ENCODE measurements around the gene GLUD2.
"Not testable (repeated sequence)": the region's sequence is repeated elsewhere in the genome, so short reads cannot be mapped to it uniquely, and the experiment has no call there.

The GLUD2 gene

DNA sequence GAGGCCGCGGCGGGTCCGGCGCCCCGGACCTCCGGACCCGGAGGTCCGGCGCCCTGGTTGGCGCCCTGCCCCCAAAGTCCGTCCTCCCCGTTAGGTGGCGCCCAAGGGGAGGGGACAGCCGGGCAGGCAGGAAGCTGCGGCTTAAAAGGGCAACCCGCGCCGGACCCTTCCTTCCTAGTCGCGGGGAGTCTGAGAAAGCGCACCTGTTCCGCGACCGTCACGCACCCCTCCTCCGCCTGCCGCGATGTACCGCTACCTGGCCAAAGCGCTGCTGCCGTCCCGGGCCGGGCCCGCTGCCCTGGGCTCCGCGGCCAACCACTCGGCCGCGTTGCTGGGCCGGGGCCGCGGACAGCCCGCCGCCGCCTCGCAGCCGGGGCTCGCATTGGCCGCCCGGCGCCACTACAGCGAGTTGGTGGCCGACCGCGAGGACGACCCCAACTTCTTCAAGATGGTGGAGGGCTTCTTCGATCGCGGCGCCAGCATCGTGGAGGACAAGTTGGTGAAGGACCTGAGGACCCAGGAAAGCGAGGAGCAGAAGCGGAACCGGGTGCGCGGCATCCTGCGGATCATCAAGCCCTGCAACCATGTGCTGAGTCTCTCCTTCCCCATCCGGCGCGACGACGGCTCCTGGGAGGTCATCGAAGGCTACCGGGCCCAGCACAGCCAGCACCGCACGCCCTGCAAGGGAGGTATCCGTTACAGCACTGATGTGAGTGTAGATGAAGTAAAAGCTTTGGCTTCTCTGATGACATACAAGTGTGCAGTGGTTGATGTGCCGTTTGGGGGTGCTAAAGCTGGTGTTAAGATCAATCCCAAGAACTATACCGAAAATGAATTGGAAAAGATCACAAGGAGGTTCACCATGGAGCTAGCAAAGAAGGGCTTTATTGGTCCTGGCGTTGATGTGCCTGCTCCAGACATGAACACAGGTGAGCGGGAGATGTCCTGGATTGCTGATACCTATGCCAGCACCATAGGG, at the start of gene GLUD2:
TSS of gene GLUD2 (plus strand) at position 170 of the 979 bp plus-strand sequence. CDS start at position 245, 75 bp downstream.
- FAIRE-seq = not testable (repeated sequence)

DNA sequence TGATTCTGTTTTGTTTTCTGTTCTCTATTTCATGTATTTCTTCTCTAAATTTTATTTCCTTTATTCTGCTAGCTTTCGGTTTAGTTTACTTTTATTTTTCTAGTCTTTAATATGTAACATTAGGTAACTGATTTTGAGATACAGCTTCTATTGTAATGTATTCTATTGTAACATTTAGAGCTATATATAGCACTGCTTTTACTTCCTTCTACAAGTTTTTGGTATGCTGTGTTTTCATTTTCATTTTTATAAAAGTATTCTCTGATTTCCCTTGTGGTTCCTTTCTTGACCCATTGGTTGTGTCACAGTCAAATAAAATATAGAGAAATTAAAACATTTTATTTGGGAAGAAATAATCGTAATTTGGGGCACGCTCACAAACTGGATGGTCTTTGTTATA, 48.0 kb upstream of the GLUD2 start:
- FAIRE-seq = no peak

DNA sequence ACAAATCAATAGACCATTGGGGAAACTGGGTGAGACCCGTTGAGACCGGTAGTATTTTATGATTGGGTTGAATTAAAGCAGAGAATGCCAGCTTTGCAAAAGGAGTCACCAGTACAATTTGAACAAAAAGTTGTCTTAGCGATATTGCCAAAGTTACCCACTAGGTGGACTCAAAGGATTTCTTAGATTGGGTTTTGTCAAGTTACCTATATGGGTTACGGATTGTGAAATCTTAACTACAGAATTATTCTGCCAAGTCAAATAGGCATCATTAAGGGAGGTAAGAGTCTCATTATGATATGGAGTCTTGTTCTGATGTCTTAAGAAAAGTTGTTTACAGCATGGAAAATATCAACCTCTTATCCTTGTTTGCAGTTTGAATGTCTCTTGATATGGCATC, 46.8 kb upstream of the GLUD2 start:
- FAIRE-seq = no peak

DNA sequence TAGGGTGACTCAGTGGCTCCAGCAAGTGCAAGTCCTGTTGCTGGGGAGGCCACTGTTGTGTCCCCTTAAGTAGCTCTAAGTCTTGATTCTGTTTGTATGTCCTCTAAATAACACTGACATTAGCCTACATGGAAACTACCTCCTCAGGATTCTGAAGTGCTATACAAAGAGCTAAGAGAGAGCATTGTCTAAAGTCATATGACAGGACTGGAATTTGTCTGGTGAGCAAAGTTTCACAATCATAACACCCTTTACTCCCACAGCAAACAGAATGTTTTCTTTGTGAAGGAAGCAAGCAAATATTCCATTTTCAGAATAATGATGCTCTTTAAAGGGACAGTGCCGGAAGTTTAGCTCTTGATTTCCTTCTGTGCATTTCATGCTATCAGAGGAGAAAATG, 38.5 kb upstream of the GLUD2 start:
- no peak for FAIRE-seq

DNA sequence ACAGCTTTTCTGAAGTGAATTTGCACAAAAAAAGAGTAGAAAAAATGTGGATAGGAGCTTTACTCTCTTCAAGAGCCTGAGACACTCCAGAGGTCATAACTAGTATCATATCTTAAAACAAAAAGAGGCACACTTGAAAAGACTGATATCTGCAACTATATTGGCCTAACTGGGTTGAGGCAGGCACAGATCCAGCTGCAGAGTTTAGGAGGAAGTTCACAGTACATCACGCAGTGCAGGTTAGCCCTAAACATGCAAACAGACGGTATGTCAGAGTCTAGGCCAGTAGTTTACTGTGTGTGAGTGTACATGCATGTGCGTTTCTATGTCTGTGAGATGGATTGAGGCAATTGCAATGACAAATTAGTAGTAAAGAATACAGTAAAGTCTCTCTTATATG, 37.6 kb upstream of the GLUD2 start:
- FAIRE-seq = no peak

DNA sequence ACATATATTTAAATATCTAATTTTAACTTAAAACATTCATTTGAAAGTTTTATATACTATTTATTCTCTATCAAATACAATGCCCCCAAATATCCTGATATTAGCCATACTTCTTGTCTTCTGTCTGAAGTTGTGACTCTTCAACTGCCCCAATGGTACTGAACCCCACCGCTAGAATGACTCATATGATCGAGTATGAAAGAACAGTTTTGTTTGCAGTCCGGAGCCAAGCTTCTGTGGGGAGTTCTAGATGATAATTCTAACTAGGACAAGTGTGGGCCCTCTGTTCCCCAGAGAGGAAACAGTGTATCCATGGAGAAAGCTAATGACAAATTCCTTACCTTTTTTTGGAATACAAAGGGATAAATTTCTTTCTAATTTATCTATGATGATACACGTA, 37.2 kb upstream of the GLUD2 start:
- no peak for FAIRE-seq

DNA sequence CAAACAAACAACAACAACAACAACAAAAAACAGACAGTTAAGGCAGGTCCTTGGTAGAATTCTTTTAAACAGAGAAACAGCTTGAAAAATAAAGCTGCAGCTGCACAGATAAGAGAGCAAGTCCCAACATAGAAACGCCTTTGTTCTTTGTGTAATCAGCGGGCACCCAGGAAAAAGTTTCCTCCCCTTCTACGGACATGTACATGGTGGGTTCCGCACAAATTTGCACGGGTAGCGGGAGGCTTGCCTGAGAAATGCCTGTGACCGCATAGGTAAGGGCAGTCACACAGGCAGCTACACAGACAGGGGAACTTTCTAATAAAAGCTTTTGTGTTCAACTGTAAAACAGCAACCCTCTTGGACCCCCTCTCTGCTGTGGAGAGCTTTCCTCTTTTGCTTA, 36.2 kb upstream of the GLUD2 start:
- FAIRE-seq = no peak

DNA sequence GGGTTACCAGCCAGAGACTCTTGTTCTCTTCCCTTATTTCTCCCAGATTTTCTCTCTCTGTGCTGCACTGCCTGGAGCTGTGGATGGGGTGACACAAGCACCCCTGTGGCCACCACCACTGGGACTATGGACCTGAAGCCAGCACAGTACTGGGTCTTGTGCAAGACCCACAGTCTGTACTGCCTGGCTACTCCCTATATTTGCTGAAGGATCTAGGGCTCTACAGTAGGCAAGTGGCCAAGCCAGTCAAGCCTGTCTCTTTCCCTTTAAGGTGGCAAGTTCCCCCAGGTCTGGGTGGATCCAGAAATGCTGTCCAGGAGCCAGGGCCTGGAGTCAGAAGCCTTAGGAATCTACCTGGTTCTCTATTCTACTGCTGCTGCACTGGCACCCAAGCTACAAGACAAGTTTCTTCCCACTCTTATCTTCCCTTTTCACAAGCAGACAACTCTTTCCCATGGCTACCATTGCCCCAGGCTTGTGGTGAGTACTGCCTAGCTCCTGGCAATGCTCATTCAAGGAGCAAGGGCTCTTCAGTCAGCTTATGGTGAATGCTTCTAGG, 33.4 kb upstream of the GLUD2 start:
- no peak for FAIRE-seq

DNA sequence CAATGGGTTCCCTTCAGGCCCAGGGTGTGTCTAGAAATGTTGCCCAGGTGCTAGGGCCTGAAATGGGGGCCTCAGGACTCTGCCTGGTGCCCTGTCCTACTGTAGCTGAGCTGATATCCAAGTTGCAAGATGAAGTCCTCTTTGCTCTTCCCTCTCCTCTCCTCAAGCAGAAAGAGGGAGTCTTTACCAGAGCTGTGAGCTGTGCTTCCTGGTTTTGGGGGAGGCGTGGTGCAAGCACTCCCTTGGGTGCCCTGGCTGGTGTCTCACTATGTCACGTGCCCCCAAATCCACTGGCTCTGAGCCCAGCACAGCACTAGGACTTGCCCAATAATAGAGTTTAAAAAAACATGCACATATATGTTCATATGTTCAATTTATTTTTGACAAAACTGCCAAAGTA, 32.6 kb upstream of the GLUD2 start:
- FAIRE-seq = no peak

DNA sequence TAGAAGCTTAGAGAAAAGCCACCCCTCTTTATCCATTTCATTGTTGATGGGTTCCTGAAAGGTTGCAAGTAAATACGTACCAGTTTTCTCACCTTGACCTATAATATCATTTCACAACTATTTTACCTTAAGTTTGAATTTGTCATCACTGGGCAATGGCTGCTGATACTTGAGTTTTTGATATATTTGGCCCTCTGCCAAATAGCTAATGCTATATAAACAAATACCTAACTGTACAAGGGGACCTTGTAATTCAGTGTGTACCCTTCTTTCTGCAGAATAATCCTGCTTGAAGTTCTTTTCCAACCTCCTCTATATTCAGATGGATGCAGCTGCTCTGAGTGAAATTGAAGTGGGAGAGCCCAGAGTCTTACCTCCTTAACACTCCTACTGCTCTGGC, 19.0 kb upstream of the GLUD2 start:
- no peak for FAIRE-seq

DNA sequence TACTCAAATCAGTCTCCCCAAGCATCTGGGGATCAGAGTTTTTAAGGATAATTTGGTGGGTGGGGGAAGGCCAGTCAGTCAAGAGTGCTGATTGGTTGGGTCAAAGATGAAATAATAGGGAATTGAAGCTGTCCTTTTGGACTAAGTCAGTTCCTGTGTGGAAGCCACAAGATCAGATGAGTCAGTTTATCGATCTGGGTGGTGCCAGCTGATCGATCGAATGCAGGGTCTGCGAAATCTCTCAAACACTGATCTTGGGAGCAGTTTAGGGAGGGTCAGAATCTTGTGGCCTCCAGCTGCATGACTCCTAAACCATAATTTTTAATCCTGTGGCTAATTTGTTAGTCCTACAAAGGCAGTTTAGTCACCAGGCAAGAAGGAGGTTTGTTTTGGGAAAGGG, 17.3 kb upstream of the GLUD2 start:
- FAIRE-seq = no peak

DNA sequence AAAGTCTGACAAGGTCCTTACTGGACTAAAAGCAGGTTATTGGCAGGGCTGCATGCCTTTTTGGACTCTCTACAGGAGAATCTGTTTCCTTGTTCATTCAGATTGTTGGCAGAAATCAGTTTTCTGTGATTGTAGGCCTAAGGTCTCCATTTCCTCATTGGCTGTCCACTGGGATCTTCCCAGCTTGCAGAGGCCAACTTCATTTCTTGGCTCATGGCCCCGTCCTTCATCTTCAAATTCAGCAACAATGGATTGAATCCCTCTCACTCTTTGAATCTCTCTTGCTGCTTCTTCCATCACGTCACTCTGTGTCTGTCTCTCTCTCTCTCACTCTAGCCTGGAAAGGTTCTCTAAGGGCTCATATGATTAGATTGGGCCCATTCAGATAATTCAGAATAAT, 14.9 kb upstream of the GLUD2 start:
- no peak for FAIRE-seq

DNA sequence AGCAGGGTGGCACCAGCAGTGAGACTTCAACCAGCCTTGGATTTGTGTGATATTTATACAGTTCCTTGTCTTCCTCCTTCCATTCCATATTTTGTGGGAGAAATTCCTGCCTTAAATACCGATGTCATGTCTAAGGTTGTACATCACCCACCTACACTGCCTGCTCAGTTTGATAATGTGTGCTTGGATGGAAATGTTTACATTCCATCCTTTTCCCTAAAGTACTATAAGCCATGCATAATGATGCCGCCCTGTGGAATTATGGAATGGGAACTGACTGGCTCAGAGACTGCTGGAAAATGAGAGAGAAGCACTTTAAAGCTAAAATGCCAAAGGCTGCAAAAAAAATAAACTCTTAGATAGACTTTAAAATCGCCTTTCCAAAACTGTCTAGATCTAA, 11.3 kb upstream of the GLUD2 start:
- no peak for FAIRE-seq

DNA sequence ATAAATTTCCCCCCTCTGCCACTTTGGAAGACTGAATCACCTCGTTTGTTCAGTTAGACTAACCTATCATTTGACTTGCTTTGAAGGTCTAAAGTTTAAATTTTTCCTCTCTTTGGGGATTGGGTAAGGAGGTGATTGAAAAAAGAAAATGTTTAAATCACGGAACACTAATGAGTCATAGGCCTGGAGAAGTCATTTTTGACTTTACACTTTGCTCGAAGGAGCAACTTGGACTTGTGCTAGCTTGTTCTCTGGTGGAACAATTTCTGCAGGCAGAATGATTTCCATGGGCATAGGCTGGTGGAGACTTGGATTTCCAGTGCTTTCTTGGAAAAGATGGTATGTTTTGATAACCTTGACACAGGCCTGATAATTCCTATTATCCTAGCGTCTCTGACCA, 10.5 kb upstream of the GLUD2 start:
- no peak for FAIRE-seq

DNA sequence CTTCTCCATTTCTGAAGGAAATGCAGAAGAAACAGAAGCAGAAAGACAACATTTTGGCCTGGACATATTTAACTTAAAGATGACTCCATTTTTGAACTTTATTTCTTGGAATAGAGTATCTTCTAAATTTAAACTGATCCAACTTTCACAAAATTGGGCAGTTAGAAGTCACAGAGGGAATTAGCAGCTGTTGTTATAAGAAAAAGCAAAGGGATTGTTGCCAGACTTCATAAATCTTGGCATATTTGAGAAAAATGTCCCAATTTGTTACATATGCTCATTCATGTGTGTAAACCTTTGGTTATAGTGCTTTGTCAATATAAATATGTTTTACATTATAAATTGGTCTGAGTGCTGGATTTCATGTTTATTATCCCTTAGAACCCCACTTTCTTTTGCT, 3.4 kb downstream of the GLUD2 start:
- FAIRE-seq = no peak

DNA sequence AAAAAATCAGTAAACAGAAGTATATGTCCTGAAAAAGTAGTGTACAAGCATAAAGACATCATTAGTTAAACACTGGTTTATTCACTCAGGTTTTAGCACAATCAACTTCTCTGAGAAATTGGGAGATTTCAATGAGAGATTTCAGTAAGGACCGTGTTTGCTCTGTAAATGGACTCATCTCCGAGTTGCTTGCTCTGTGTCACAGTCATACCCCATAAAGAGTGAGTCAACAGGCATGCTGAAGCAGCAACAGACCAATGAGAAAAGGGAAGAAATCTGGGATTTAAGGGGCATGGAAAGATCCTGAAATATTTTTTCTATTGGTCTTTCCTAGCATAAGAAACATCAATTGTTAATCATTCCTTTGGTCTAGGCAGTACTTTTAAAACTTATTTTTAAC, 4.7 kb downstream of the GLUD2 start:
- no peak for FAIRE-seq

DNA sequence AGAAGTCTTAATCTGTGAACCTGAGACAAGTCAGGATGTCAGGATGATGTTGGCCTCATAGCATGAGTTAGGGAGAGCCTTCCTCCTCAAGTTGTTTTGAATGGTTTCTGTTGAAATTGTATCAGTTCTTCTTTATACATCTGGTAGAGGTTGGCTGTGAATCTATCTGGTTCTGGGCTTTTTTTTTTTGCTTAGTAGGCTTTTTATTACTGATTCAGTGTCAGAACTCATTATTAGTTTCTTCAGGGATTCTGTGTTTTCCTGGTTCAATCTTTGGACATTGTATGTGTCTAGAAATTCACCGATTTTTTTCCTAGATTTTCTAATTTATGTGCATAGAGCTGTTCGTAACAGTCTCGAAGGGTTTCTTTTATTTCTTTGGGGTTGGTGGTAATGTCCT, 14.9 kb downstream of the GLUD2 start:
- FAIRE-seq = no peak

DNA sequence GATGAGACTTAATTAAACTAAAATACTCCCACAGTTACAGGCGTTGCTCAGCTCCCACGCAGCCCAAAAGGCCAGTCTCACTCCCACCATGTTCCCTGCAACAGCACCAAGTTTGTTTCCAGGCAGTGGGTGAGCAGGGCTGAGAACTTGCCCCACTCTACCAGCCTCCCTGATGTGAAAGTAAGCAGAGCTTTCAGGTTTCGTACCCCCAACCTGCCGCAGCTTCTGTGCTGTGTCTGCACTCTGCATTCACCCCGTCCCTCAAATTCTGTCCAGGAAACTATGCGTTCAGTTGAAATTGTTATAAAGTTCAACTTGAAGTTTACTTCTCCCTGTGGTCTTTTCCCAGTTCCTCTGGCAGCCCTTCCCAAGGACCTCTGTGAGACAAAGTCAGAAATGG, 17.2 kb downstream of the GLUD2 start:
- no peak for FAIRE-seq

DNA sequence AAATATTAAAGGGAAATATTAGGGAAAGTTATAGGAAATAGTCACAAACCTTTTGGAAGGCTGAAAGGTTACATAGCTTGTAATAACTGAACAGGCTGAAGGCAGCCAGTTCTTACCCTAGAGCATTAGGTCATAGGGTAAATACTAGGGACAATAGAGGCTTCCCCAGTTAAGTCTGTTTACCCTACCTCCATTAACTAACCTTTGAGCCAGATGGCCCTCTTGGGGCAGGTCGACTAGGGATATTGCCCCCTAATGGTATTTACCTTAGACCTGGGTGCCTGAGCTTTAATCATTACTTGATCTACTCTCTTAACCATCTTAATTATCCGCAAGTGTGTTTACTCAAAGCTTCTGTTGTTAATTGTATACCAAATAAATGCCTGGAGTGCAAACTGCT, 36.8 kb downstream of the GLUD2 start:
- FAIRE-seq = not testable (repeated sequence)

DNA sequence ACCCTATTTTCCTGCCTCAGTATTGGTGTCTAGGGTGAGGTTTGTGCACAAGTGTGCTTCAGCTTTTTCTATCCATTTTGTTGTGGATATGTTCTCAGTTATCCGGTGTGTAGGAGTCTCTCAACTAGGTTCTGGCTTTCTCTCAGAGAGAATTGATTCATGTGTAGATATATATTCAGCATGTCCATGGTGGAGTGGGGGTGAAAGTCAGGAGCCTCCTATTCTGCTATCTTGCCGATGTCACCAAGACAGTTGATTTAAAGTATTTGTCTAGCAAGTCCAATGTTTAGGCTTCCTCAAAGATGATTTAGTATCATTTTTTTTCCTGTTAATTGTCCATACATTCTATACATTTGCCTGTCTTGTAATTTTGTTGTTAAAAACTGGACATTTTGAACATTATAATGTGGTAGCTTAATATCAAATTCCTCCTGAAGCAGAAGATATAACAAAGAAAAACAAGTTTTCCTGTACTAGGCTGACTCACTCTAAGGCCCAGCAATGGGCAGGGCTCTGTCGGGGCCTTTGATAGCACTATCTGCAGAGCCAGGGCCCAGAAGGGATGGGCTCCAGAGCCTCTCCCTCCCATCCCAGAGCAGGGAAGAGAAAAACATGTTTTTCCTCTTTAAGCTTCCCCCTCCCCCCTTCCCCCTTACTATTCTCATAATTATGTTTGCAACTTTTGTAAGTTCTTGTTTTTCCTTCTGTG, 37.6 kb downstream of the GLUD2 start:
- no peak for FAIRE-seq

DNA sequence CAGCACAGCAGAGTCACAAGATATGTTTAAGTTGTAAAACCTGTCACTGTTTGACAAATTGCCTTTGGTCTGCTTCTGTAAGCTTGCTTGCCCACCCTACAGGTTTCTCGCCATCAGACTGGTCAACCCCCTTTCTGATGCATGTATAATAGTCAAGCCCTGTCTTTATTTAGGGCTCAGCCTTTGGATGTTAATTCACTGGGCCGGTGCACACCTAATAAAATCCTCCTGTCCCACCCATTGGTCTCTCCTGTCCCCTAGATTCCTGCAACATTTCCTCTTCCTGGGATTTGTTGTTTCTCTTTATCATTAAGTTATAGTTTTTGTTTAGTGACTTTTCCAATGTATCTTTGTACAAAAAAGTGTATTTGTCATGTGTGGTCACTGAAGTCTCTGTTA, 38.2 kb downstream of the GLUD2 start:
- FAIRE-seq = no peak

DNA sequence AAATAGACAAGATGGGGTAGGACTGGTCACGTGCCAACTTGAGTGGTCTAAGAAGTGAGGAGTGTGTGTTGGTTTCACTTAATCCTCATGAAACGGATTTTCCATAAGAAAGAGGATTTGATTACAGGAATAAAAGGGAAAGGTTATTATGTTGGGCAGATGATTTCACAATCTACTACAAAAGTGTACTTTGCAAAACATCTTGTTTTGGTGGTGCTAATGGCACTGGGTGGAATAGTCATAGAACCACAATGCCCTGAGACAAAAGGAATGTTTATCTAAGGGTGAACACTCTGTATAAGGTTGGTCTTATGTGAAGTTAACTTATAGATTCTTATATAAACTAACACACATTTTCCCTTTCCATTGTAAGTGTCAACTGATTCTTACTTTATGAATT, 45.6 kb downstream of the GLUD2 start:
- FAIRE-seq = no peak

Data from TTC549 (cell line).